ENCODE measurements around the gene APBB2.

APBB2 gene

GRCh38 chr4:41205854-41206460 lies 8.4 kb downstream of the APBB2 start:
- Mint-ChIP-seq H3K4me1 (peaks cover 17% of the 10 kb centered on the region), H3K9me3 (peaks cover 0 to 4% of the 10 kb centered on the region in 2 donors), H3K27ac (no peak overlapping the region), H3K27me3 (peaks cover 71% of the 10 kb centered on the region), H3K4me3 (no peak overlapping the region)
- no peak for ATAC-seq
- DNase-seq = no peak

- peaks cover 0 to 4% of the 10 kb centered on the region in 2 donors for H3K9me3 Mint-ChIP-seq
- no peak overlapping the region for H3K4me3 Mint-ChIP-seq
- DNase-seq = no peak
- peaks cover 70% of the 10 kb centered on the region for H3K27me3 Mint-ChIP-seq
- H3K27ac Mint-ChIP-seq = no peak overlapping the region
- no peak for ATAC-seq
- peaks cover 17% of the 10 kb centered on the region for H3K4me1 Mint-ChIP-seq
Measured at GRCh38 chr4:41205130-41205529, 9.2 kb downstream of the APBB2 start.

GRCh38 chr4:41204400-41204978 lies 9.9 kb downstream of the APBB2 start:
- no peak overlapping the region for H3K27ac Mint-ChIP-seq
- peaks cover 0 to 4% of the 10 kb centered on the region in 2 donors for H3K9me3 Mint-ChIP-seq
- peaks cover 17% of the 10 kb centered on the region for H3K4me1 Mint-ChIP-seq
- DNase-seq = no peak
- peaks cover 64% of the 10 kb centered on the region for H3K27me3 Mint-ChIP-seq
- no peak overlapping the region for H3K4me3 Mint-ChIP-seq
- no peak for ATAC-seq

GRCh38 chr4:41203841-41204240 lies 10.5 kb downstream of the APBB2 start:
- Mint-ChIP-seq H3K9me3 (peaks cover 0 to 4% of the 10 kb centered on the region in 2 donors), H3K4me1 (peaks cover 17% of the 10 kb centered on the region), H3K27ac (no peak overlapping the region), H3K4me3 (no peak overlapping the region), H3K27me3 (peaks cover 60% of the 10 kb centered on the region)
- ATAC-seq = no peak
- no peak for DNase-seq

- Mint-ChIP-seq H3K27ac (no peak overlapping the region), H3K27me3 (peaks cover 56% of the 10 kb centered on the region), H3K4me3 (no peak overlapping the region), H3K9me3 (no peaks in the 10 kb centered on the region), H3K4me1 (peaks cover 9% of the 10 kb centered on the region)
- DNase-seq (no peak), ATAC-seq (no peak)
Measured at GRCh38 chr4:41202820-41203568, 11.3 kb downstream of the APBB2 start.

- no peak overlapping the region for H3K27ac Mint-ChIP-seq
- H3K27me3 Mint-ChIP-seq = peaks cover 59% of the 10 kb centered on the region
- no peak overlapping the region for H3K4me3 Mint-ChIP-seq
- H3K4me1 Mint-ChIP-seq = peaks cover 3% of the 10 kb centered on the region
- DNase-seq = no peak
- H3K9me3 Mint-ChIP-seq = no peaks in the 10 kb centered on the region
- no peak for ATAC-seq
Measured at GRCh38 chr4:41202356-41202755, 12.0 kb downstream of the APBB2 start.

GRCh38 chr4:41200486-41201017 lies 13.8 kb downstream of the APBB2 start:
- Mint-ChIP-seq H3K4me1 (no peaks in the 10 kb centered on the region), H3K4me3 (no peak overlapping the region), H3K27me3 (peaks cover 54% of the 10 kb centered on the region), H3K9me3 (no peaks in the 10 kb centered on the region), H3K27ac (no peak overlapping the region)
- no peak for DNase-seq
- no peak for ATAC-seq

- H3K27me3 Mint-ChIP-seq = peaks cover 50% of the 10 kb centered on the region
- no peak overlapping the region for H3K4me3 Mint-ChIP-seq
- H3K9me3 Mint-ChIP-seq = no peaks in the 10 kb centered on the region
- ATAC-seq (peak; percentile 75), DNase-seq (no peak)
- no peaks in the 10 kb centered on the region for H3K4me1 Mint-ChIP-seq
- H3K27ac Mint-ChIP-seq = no peak overlapping the region
Measured at GRCh38 chr4:41199788-41200187, 14.6 kb downstream of the APBB2 start.

GRCh38 chr4:41197996-41198395 lies 16.3 kb downstream of the APBB2 start:
- Mint-ChIP-seq H3K9me3 (no peaks in the 10 kb centered on the region), H3K4me3 (no peak overlapping the region), H3K4me1 (no peaks in the 10 kb centered on the region), H3K27ac (peak overlapping the region in 1 of 2 donors; percentile 5), H3K27me3 (peaks cover 32% of the 10 kb centered on the region)
- ATAC-seq (no peak), DNase-seq (no peak)

- no peak overlapping the region for H3K27ac Mint-ChIP-seq
- DNase-seq = no peak
- H3K9me3 Mint-ChIP-seq = no peaks in the 10 kb centered on the region
- H3K4me3 Mint-ChIP-seq = no peak overlapping the region
- ATAC-seq = no peak
- H3K27me3 Mint-ChIP-seq = peaks cover 27% of the 10 kb centered on the region
- no peaks in the 10 kb centered on the region for H3K4me1 Mint-ChIP-seq
Measured at GRCh38 chr4:41197495-41197894, 16.8 kb downstream of the APBB2 start.

GRCh38 chr4:41196633-41197332 lies 17.6 kb downstream of the APBB2 start:
- peaks cover 20% of the 10 kb centered on the region for H3K27me3 Mint-ChIP-seq
- H3K27ac Mint-ChIP-seq = no peak overlapping the region
- DNase-seq (no peak), ATAC-seq (no peak)
- no peak overlapping the region for H3K4me3 Mint-ChIP-seq
- H3K4me1 Mint-ChIP-seq = no peaks in the 10 kb centered on the region
- no peaks in the 10 kb centered on the region for H3K9me3 Mint-ChIP-seq

GRCh38 chr4:41192136-41192535 lies 22.2 kb downstream of the APBB2 start:
- Mint-ChIP-seq H3K4me3 (no peak overlapping the region), H3K27me3 (peaks cover 1% of the 10 kb centered on the region), H3K27ac (no peak overlapping the region), H3K9me3 (no peaks in the 10 kb centered on the region), H3K4me1 (no peaks in the 10 kb centered on the region)
- ATAC-seq (no peak), DNase-seq (no peak)

GRCh38 chr4:41189666-41190065 lies 24.7 kb downstream of the APBB2 start:
- Mint-ChIP-seq H3K4me3 (no peak overlapping the region), H3K4me1 (no peaks in the 10 kb centered on the region), H3K27ac (no peak overlapping the region), H3K9me3 (peaks cover 0 to 3% of the 10 kb centered on the region in 2 donors), H3K27me3 (peaks cover 6% of the 10 kb centered on the region)
- DNase-seq (no peak), ATAC-seq (no peak)

GRCh38 chr4:41189076-41189475 lies 25.3 kb downstream of the APBB2 start:
- peak; percentile 46 for ATAC-seq
- Mint-ChIP-seq H3K4me1 (no peaks in the 10 kb centered on the region), H3K27me3 (peaks cover 9% of the 10 kb centered on the region), H3K27ac (no peak overlapping the region), H3K9me3 (peaks cover 0 to 6% of the 10 kb centered on the region in 2 donors), H3K4me3 (no peak overlapping the region)
- no peak for DNase-seq

GRCh38 chr4:41185614-41186592 lies 28.4 kb downstream of the APBB2 start:
- H3K4me1 Mint-ChIP-seq = no peaks in the 10 kb centered on the region
- H3K9me3 Mint-ChIP-seq = peaks cover 0 to 20% of the 10 kb centered on the region in 2 donors
- no peak for DNase-seq
- no peak overlapping the region for H3K4me3 Mint-ChIP-seq
- H3K27me3 Mint-ChIP-seq = peaks cover 9% of the 10 kb centered on the region
- H3K27ac Mint-ChIP-seq = no peak overlapping the region
- ATAC-seq = no peak

Data from stimulated activated naive CD8-positive, alpha-beta T cell treated with anti-CD3 and anti-CD28 coated beads, Interleukin-15, amount 100 ng/mL, for 72 hours (primary cell).